Activated CD4-positive, CD25-positive, alpha-beta regulatory T cell treated with anti-CD3 and anti-CD28 coated beads, Interleukin-2, amount 50 U/mL, for 24 hours (primary cell): ENCODE data around the gene SLC6A15.

Source experiments
- ATAC-seq, 2 donors: fragments of 150-1000 bp; cut with Tn5 transposase; one replicate each; pipeline ENCODE4 v1.10.0; 2021; ENCODE audit warnings: mild to moderate bottlenecking in 1 of 2, moderate library complexity in 1 of 2

The SLC6A15 gene

DNA sequence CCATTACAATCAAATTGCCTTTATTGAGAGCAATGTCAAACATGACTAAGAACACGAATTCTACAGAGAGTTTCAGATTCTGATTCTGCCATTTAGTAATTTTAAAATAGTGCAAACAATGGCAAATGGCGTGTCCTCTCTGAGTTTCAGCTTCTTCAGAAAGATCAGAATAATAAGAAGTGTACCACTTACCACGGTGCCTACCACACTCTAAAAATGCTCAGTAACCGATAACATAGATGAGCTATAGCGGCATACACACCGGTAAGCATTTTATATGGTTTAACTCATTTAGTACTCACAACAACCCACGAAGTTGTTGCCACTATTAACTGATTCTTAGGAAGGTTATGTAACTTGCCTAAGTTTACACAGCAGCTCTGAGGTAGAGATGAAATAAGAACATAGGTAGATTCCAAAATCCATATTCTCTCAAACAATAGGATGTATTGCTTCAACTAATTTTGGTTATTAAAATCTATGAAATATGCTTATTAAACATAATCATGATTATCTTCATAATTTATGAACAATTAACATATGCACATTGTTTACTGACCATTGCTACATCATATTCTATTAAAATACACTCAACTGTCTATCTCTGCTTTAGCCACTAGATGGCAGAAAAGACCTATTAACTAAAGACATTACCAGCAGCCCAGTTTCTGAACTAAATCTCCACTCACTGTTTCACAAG, 38.3 kb downstream of the SLC6A15 start:
- ATAC-seq: peak; percentile 43 to 55

- no peak for ATAC-seq
Observed at GRCh38 chr12:84862186-84862585, 50.4 kb downstream of the SLC6A15 start.

DNA sequence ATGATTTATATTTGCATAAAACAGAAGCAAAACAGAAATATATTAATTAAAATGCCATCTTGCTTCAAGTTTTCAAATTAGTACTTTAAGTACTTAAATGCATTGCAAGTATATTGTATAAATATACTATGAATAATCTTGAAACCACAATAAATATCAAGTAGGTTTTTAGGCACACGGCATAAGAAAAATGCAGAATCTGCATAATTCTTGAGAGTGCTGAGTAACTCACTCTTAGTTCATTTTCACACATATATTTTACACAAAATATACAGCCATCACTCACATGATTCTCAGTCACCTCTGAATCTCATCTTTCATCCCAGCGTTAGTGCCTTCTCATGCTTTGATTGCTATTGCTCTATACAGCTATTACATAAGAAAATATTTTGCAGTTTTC, 51.9 kb downstream of the SLC6A15 start:
- no peak for ATAC-seq

GRCh38 chr12:84858796-84859195, 53.8 kb downstream of the SLC6A15 start:
- no peak for ATAC-seq

- no peak for ATAC-seq
Observed at GRCh38 chr12:84857525-84858208, 54.9 kb downstream of the SLC6A15 start.

- no peak for ATAC-seq
Observed at GRCh38 chr12:84856156-84856900, 56.3 kb downstream of the SLC6A15 start.

DNA sequence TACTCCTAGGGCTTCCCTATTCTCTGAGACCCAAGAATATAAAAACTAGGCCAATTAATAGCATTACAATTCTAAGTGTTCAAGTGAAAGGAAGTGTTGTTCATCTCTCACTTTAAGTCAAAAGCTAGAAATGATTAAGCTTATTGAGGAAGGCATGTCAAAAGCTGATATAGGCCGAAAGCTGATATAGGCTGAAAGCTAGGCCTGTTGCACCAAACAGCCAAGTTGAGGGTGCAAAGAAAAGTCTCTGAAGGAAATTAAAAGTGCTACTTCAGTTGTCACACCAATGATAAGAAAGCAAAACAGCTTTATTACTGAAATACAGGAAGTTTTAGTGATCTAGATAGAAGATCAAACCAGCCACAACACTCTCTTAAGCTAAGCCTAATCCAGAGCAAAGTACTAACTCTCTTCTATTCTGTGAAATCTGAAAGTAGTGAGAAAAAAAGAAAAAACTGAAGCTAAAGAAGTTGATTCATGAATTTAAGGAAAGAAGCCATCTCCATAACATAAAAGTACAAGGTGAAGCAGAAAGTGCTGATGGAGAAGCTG, 68.9 kb downstream of the SLC6A15 start:
- peak; percentile 35 to 51 for ATAC-seq

DNA sequence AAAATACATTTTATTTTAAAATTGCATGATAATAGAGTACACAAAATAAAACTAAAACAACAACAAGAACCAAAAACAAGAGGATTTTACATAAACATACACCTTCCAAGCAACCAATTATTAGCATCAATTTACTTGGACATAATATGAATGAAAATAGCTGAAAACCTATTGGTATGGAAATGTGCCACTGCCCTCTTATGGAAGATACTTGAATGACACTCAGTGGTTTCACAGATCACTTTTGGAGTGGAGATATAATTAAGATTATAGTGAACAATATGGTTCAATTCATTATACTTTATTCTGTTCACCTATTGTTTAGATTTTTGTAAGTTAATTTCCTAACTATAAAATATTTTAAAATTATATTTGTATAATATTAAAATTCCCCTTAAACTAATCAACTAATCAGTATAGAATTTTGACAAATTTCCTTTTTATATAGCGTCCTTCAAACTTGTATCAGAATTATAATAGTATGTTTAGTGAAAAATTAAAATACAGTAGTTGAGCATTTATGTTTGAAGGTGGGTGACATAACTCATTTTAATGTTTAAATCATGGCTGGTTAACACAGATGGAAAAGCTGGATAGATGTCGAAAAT, 70.1 kb downstream of the SLC6A15 start:
- no peak for ATAC-seq

DNA sequence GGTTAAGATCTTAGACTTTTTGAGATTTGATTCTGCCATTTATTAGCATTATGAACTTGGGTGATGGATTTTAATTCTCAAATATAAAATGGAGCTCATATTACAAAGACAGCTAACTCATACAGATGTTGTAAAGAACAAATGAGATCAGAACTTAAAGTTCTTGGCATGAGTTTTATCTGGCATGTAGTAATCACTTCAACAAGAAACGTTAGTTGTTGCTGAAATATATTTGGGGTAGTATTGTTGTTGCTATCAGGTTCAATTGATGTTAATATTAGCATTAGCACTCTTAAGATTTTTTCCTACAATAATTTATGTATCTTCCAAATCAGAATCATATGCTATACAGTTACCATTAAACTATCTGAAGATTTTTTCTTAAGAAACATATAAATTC, 71.0 kb downstream of the SLC6A15 start:
- ATAC-seq: no peak

DNA sequence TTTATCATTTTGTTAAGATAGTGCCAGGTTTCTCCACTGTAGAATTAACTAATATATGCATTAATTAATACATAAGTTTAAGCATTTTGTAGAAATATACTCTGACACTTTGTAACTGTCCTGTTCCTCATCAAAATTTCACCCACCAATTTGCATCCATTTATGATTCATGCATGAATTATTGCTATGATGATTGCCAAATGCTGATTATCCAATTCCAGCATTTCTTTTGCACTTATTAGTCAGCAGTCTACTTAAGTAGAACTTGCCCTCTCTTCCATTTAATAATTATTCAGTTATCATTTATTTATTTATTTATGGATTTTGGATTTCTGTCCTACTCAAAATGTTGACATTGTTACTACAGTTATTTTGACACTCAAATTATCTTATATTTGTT, 72.2 kb downstream of the SLC6A15 start:
- ATAC-seq: no peak

- no peak for ATAC-seq
Observed at GRCh38 chr12:84826925-84827324, 85.7 kb downstream of the SLC6A15 start.

- ATAC-seq: no peak
Observed at GRCh38 chr12:84825149-84825548, 87.5 kb downstream of the SLC6A15 start.

DNA sequence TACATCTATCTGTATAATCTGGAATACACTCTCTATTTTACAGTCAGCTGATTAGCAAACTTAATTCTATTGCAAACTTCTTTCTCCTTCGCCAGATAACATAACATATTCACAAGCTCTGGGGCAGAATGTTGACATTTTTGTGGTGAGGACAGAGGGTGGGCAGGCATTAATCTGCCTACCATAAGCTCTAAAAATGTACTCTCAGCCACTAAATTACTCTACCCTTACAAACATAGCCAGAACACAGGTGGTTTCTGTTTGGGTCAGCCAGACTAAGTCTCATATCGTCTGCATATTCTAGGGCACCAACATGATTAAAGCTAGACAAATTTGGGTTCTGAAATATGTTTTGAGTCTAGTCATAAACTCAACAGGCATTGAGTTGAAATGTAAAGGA, 90.1 kb downstream of the SLC6A15 start:
- no peak for ATAC-seq

- ATAC-seq: no peak
Observed at GRCh38 chr12:84816916-84817695, 95.5 kb downstream of the SLC6A15 start.

GRCh38 chr12:84814664-84815245, 97.8 kb downstream of the SLC6A15 start:
- no peak for ATAC-seq

GRCh38 chr12:84813780-84814663, 98.6 kb downstream of the SLC6A15 start:
- ATAC-seq: no peak

GRCh38 chr12:84811291-84811690, 101.3 kb downstream of the SLC6A15 start:
- no peak for ATAC-seq

GRCh38 chr12:84810611-84811010, 102.0 kb downstream of the SLC6A15 start:
- no peak for ATAC-seq
